H9 (cell line): ENCODE results near the gene BAG2. TPM values are rescaled to one million over a fixed set of nuclear protein-coding genes. Genes with fewer than 3 reads are reported as not detected.

Experiments
- DNase-seq: peaks from one replicate; pipeline ENCODE4 v3.0.0-alpha.2; 2017
- H2AFZ ChIP-seq: one replicate; pipeline ENCODE4 v1.6.1; 2013; ENCODE audit warnings: mild to moderate bottlenecking, low read length, control low read depth, moderate library complexity
- H2AK5ac ChIP-seq: 2 replicates; pipeline ENCODE4 v1.6.1; 2013; ENCODE audit warnings: low read length, control low read depth, mixed read lengths; ENCODE audit not compliant: insufficient read length
- H2BK120ac ChIP-seq: one replicate; pipeline ENCODE4 v1.6.1; 2013; ENCODE audit warnings: low read depth, mild to moderate bottlenecking, low read length, control low read depth, inconsistent platforms; ENCODE audit not compliant: poor library complexity, severe bottlenecking
- H2BK12ac ChIP-seq: 2 replicates; pipeline ENCODE4 v1.6.1; 2013; ENCODE audit warnings: low read length, control low read depth, mixed read lengths, low read depth; ENCODE audit not compliant: insufficient read length
- H2BK15ac ChIP-seq: 2 replicates; pipeline ENCODE4 v1.6.1; 2013; ENCODE audit warnings: low read depth, low read length, control low read depth
- H2BK20ac ChIP-seq: one replicate; pipeline ENCODE4 v1.6.1; 2013; ENCODE audit warnings: low read depth, mild to moderate bottlenecking, low read length, control low read depth, inconsistent platforms; ENCODE audit not compliant: poor library complexity, severe bottlenecking
- H2BK5ac ChIP-seq: 2 replicates; pipeline ENCODE4 v1.6.1; 2013; ENCODE audit warnings: low read length, control low read depth, mixed read lengths; ENCODE audit not compliant: insufficient read length
- H3K14ac ChIP-seq: 2 replicates; pipeline ENCODE4 v1.6.1; 2013; ENCODE audit warnings: low read length, control low read depth; ENCODE audit not compliant: insufficient read depth
- H3K18ac ChIP-seq: 2 replicates; pipeline ENCODE4 v1.6.1; 2013; ENCODE audit warnings: low read depth, mild to moderate bottlenecking, mixed read lengths, low read length, control low read depth; ENCODE audit not compliant: insufficient read length
- H3K23ac ChIP-seq: 2 replicates; pipeline ENCODE4 v1.6.1; 2013; ENCODE audit warnings: low read length, control low read depth, mixed read lengths, low read depth; ENCODE audit not compliant: insufficient read length
- H3K23me2 ChIP-seq: 2 replicates; pipeline ENCODE4 v1.6.1; 2013; ENCODE audit warnings: low read depth, mild to moderate bottlenecking, mixed read lengths, low read length, control low read depth; ENCODE audit not compliant: insufficient read length, poor library complexity, severe bottlenecking
- H3K27ac ChIP-seq: 2 replicates; pipeline ENCODE4 v1.5.1; 2013; ENCODE audit warnings: low read length, control low read depth, mixed read lengths, low read depth; ENCODE audit not compliant: insufficient read length
- H3K27me3 ChIP-seq: 2 replicates; pipeline ENCODE4 v1.6.1; 2013; ENCODE audit warnings: low read length, control low read depth, inconsistent platforms; ENCODE audit not compliant: insufficient read depth
- H3K4ac ChIP-seq: 2 replicates; pipeline ENCODE4 v1.6.1; 2013; ENCODE audit warnings: low read depth, mild to moderate bottlenecking, control low read depth, inconsistent platforms, low read length, moderate library complexity
- H3K4me1 ChIP-seq: 2 replicates; pipeline ENCODE4 v1.6.1; 2013; ENCODE audit warnings: low read length, control low read depth, inconsistent platforms; ENCODE audit not compliant: insufficient read depth
- H3K4me2 ChIP-seq: 2 replicates; pipeline ENCODE4 v1.6.1; 2013; ENCODE audit warnings: low read length, control low read depth, mixed read lengths; ENCODE audit not compliant: insufficient read length, insufficient read depth
- H3K56ac ChIP-seq: 2 replicates; pipeline ENCODE4 v1.6.1; 2013; ENCODE audit warnings: low read depth, mild to moderate bottlenecking, mixed read lengths, low read length, control low read depth; ENCODE audit not compliant: insufficient read length
- H3K79me1 ChIP-seq: 2 replicates; pipeline ENCODE4 v1.6.1; 2013; ENCODE audit warnings: low read depth, mild to moderate bottlenecking, moderate library complexity, low read length, control low read depth, inconsistent platforms; ENCODE audit not compliant: insufficient read depth, poor library complexity, severe bottlenecking
- H3K79me2 ChIP-seq: 2 replicates; pipeline ENCODE4 v1.6.1; 2013; ENCODE audit warnings: low read length, control low read depth, inconsistent platforms; ENCODE audit not compliant: insufficient read depth
- H3K9ac ChIP-seq: 2 replicates; pipeline ENCODE4 v1.6.1; 2013; ENCODE audit warnings: low read length, control low read depth, mixed read lengths; ENCODE audit not compliant: insufficient read length; ENCODE audit errors: extremely low read depth
- H3K9me3 ChIP-seq: one replicate; pipeline ENCODE4 v1.6.1; 2013; ENCODE audit warnings: low read depth, low read length, inconsistent platforms; ENCODE audit not compliant: control insufficient read depth
- H3T11ph ChIP-seq: one replicate; pipeline ENCODE4 v1.6.1; 2013; ENCODE audit warnings: mild to moderate bottlenecking, low read length, control low read depth, inconsistent platforms
- H4K20me1 ChIP-seq: one replicate; pipeline ENCODE4 v1.6.1; 2013; ENCODE audit not compliant: control insufficient read depth, insufficient read length, insufficient read depth
- H4K5ac ChIP-seq: 2 replicates; pipeline ENCODE4 v1.6.1; 2013; ENCODE audit warnings: low read depth, mild to moderate bottlenecking, mixed read lengths, low read length, control low read depth; ENCODE audit not compliant: insufficient read length
- H4K8ac ChIP-seq: replicated peaks from 2 replicates; pipeline ENCODE4 v1.6.1; 2013; ENCODE audit warnings: low read length, control low read depth, mixed read lengths, low read depth; ENCODE audit not compliant: insufficient read length
- H4K91ac ChIP-seq: 2 replicates; pipeline ENCODE4 v1.6.1; 2013; ENCODE audit warnings: low read depth, mild to moderate bottlenecking, moderate library complexity, mixed read lengths, low read length, control low read depth; ENCODE audit not compliant: insufficient read length
- H3K27ac Mint-ChIP-seq, 3 experiments: 2 replicates in 2 of 3; 3 replicates in 1 of 3; pipeline ENCODE4 v1.8.0; 2020 to 2021; ENCODE audit warnings: mixed read lengths in 3 of 3, mild to moderate bottlenecking in 1 of 3, moderate library complexity in 1 of 3
- H3K27me3 Mint-ChIP-seq: 2 replicates; pipeline ENCODE4 v1.8.0; 2021; ENCODE audit warnings: low read depth, mild to moderate bottlenecking, moderate library complexity, mixed read lengths
- H3K36me3 Mint-ChIP-seq, 3 experiments: 2 replicates in 2 of 3; 3 replicates in 1 of 3; pipeline ENCODE4 v1.8.0; 2020 to 2021; ENCODE audit warnings: low read depth in 3 of 3, mixed read lengths in 3 of 3; ENCODE audit not compliant: insufficient read depth in 1 of 3
- H3K4me1 Mint-ChIP-seq, 2 experiments: 2 replicates each; pipeline ENCODE4 v1.8.0; 2020; ENCODE audit warnings: mixed read lengths in 2 of 2
- H3K4me3 Mint-ChIP-seq, 2 experiments: 2 replicates in 1 of 2; 3 replicates in 1 of 2; pipeline ENCODE4 v1.8.0; 2020 to 2021; ENCODE audit warnings: mild to moderate bottlenecking in 2 of 2, mixed read lengths in 2 of 2, moderate library complexity in 1 of 2
- H3K9me3 Mint-ChIP-seq, 2 experiments: 2 replicates in 1 of 2; 3 replicates in 1 of 2; pipeline ENCODE4 v1.8.0; 2020; ENCODE audit warnings: mild to moderate bottlenecking in 2 of 2, mixed read lengths in 2 of 2, moderate library complexity in 1 of 2
- WGBS: extraction: QIAGEN DNeasy Blood & Tissue Kit; methylation state at CpG from one replicate; pipeline ENCODE4 v1.1.7; 2013; ENCODE audit warnings: missing lambda C conversion rate, low lambda C conversion rate, mixed read lengths; ENCODE audit not compliant: insufficient read length; ENCODE audit errors: extremely low coverage; 5-methylcytosine and 5-hydroxymethylcytosine counted together
- total RNA-seq: library from RNA; stranded (reverse); gene quantifications from 2 replicates; pipeline ENCODE4 v1.2.1, GENCODE V29; 2021
- TF ChIP-seq, protein P1 (sequence below): fragments of 200-600 bp; sonication (generic); conservative IDR thresholded peaks from 3 replicates; pipeline ENCODE4 v1.8.0; 2021; ENCODE audit warnings: antibody characterized with exemption, mild to moderate bottlenecking

Gene BAG2
- total RNA-seq, 1 experiment from 2014 or later, result 8.4 TPM

DNA sequence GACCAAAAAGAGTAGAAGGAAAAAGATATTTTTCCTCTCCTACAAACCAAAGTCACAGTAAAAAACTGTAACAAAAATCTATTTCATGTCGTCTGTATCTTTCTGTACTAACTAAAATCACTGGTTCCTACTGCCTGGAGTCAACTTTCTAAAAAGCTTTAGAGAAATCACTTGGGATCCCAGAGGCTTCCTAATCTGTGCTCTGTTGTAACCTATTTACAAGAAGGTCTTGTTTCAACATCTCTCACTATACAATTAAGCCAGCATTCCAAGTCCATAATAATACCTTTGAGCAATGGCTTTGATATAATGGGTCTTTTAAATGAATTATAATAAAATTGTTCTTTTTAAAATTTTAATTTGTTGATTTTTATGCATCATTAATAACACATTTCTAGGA is 29.6 kb downstream of the BAG2 start:
- Mint-ChIP-seq H3K4me3 (no peak overlapping the region), H3K9me3 (no peaks in the 10 kb centered on the region), H3K27ac (peak overlapping the region in 1 of 3 experiments; percentile 77; a peak in 2 of 7 replicates), H3K4me1 (peaks cover 26 to 33% of the 10 kb centered on the region in 2 experiments), H3K27me3 (no peaks in the 10 kb centered on the region), H3K36me3 (peaks cover 0 to 9% (median 0%) of the 10 kb centered on the region in 3 experiments; a peak in 3 of 7 replicates)
- H3K23ac ChIP-seq, result no peak overlapping the region
- H3T11ph ChIP-seq, result no peak overlapping the region
- H3K14ac ChIP-seq, result no peak overlapping the region
- no peak overlapping the region for H3K18ac ChIP-seq
- H4K5ac ChIP-seq, result no peak overlapping the region
- H2BK20ac ChIP-seq, result no peak overlapping the region
- no peak overlapping the region for H2AK5ac ChIP-seq
- H3K79me1 ChIP-seq, result no peaks in the 10 kb centered on the region
- no peaks in the 10 kb centered on the region for H4K20me1 ChIP-seq
- H2AFZ ChIP-seq, result no peak overlapping the region
- no peak overlapping the region for H2BK120ac ChIP-seq
- no peaks in the 10 kb centered on the region for H3K27me3 ChIP-seq
- no peaks in the 10 kb centered on the region; the same call in 1 of the 2 replicates for H3K4me1 ChIP-seq
- H3K27ac ChIP-seq, result no peak overlapping the region
- TF ChIP-seq, protein P1, sequence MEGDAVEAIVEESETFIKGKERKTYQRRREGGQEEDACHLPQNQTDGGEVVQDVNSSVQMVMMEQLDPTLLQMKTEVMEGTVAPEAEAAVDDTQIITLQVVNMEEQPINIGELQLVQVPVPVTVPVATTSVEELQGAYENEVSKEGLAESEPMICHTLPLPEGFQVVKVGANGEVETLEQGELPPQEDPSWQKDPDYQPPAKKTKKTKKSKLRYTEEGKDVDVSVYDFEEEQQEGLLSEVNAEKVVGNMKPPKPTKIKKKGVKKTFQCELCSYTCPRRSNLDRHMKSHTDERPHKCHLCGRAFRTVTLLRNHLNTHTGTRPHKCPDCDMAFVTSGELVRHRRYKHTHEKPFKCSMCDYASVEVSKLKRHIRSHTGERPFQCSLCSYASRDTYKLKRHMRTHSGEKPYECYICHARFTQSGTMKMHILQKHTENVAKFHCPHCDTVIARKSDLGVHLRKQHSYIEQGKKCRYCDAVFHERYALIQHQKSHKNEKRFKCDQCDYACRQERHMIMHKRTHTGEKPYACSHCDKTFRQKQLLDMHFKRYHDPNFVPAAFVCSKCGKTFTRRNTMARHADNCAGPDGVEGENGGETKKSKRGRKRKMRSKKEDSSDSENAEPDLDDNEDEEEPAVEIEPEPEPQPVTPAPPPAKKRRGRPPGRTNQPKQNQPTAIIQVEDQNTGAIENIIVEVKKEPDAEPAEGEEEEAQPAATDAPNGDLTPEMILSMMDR, result no peak
- H2BK12ac ChIP-seq, result no peak overlapping the region
- DNase-seq, result no peak
- H3K56ac ChIP-seq, result no peak overlapping the region
- WGBS, result no CpG with 5 or more reads among the region's 1 CpG
- no peak overlapping the region for H3K4me2 ChIP-seq
- H3K4ac ChIP-seq, result no peak overlapping the region
- H2BK5ac ChIP-seq, result no peak overlapping the region
- no peaks in the 10 kb centered on the region; the same call in 1 of the 2 replicates for H3K79me2 ChIP-seq
- no peak overlapping the region for H4K8ac ChIP-seq
- H4K91ac ChIP-seq, result no peak overlapping the region
- H2BK15ac ChIP-seq, result no peak overlapping the region
- H3K9me3 ChIP-seq, result no peaks in the 10 kb centered on the region
- no peak overlapping the region for H3K9ac ChIP-seq
- H3K23me2 ChIP-seq, result no peaks in the 10 kb centered on the region
